HG02943 (cell line): ENCODE measurements around the gene OOEP.
"Not testable (repeated sequence)": the region's sequence is repeated elsewhere in the genome, so short reads cannot be mapped to it uniquely, and the experiment has no call there.

Experiments
- ATAC-seq: cut with Tn5 transposase; IDR thresholded peaks from one replicate; pipeline ENCODE4 v1.9.1; 2021; ENCODE audit warnings: mild to moderate bottlenecking, low read depth, moderate library complexity; ENCODE audit not compliant: unreplicated experiment

Gene OOEP

DNA sequence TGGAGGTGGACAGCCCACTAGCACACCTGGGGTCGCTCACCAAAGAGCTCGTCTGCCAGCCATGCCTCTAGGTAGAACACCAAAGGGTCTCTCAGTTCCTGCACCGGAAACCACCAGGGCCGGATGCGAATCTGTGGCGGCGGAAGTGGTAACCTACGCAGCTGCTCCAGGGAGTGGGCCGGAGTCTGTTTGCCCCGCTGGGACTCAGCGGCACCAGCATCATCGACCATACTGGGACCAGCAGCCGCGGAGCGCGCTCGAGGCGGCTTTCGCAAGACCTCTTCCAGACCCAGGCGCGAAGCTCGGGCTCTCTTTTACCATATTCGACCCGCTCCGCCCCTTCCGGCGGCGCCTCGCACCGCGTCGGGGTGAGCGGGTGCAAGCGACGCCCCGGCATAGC, at the start of gene OOEP:
Gene OOEP, minus strand, starts transcription at position 335 of the 400 bp plus-strand sequence. Its CDS starts 105 bp downstream, at position 230.
- no peak for ATAC-seq

DNA sequence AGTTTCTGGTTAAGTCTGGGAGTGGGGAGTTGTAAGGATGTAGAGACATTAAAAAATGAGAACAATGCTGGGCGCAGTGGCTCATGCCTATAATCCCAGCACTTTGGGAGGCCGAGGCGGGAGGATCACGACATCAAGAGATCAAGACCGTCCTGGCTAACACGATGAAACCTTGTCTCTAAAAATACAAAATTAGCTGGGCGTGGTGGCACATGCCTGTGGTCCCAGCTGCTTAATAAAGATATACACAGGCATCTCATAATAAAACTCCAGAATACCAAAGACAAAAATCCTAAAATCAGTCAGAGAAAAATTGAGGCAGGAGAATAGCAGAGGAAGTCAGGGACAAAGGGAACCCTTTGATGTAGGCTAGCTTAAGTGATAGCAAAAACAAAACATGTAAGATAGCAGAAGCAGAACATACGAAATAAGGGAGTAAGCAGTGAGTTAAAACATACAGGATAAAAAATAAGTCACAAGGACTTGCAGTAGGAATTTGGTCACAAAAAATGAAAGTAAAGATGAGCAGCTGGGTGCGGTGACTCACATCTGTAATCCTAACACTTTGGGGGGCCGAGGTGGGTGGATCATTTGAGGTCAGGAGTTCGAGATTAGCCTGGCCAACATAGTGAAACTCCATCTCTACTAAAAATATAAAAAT, 48.5 kb upstream of the OOEP start:
- ATAC-seq = no peak

DNA sequence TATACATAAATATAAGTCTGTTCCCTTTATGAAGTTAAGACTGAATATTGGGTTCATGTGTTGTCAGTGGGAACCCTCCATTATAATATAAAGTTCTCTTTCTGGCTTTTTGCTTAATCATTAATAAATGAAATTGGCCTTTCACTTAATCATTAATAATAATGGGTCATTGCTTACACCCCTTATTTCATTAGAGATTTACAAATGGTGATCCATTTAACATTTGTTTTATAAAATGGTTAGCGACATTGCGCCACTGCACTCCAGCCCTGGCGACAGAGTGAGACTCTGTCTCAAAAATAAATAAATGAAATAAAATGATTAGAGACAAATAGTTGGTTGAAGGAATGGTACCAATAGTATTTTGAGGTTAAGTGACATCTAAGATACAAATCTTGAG, 43.4 kb upstream of the OOEP start:
- no peak for ATAC-seq

DNA sequence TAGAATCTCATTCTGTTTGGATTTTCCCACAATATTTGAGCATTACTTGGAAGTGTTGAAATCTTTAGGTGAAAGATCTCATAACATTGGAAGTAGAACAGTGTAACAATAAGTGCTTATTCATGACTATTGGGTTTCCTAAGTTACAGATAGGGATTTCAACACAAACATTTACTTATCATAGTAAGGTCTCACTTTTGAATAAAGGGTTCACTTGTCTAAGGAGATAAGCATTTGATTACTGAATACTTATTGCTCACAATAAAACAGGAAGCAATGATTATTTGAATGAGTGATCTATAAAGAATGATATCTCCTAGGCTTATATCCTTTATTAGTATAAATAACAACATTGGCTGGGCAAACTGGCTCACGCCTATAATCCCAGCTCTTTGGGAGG, 39.7 kb upstream of the OOEP start:
- no peak for ATAC-seq

DNA sequence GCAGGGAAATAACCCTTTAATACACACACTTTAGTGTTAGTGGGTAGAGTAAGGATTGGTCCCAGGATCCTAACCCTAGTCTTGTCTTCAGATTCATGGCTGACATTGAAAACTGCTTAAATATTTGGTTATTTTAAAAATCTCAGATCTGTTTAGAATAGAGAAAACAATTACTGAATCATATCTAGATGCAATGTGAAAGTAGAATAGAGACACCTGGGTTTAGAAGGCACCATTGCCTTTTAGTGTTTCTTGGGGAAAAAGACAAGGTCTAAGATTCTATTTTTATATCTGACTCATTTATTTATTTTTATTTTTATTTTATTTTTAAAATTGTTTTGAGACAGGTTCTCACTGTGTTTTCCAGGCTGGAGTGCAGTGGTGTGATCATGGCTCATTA, 31.0 kb upstream of the OOEP start:
- no peak for ATAC-seq

DNA sequence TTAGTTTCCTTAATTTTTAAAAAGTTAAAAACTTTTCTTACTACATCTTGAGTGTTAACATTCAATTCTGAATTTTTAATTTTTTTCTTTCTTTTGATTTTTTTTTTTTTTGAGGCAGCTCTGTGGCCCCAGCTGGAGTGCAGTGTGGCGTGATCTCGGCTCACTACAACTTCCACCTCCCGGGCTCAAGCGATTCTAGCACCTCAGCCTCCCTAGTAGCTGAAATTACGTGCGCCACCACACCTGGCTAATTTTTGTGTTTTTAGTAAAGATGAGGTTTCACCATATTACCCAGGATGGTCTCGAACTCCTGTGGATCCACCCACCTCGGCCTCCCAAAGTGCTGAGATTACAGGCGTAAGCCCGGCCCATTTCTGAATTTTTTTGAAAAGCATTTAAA, 26.2 kb upstream of the OOEP start:
- ATAC-seq = no peak

DNA sequence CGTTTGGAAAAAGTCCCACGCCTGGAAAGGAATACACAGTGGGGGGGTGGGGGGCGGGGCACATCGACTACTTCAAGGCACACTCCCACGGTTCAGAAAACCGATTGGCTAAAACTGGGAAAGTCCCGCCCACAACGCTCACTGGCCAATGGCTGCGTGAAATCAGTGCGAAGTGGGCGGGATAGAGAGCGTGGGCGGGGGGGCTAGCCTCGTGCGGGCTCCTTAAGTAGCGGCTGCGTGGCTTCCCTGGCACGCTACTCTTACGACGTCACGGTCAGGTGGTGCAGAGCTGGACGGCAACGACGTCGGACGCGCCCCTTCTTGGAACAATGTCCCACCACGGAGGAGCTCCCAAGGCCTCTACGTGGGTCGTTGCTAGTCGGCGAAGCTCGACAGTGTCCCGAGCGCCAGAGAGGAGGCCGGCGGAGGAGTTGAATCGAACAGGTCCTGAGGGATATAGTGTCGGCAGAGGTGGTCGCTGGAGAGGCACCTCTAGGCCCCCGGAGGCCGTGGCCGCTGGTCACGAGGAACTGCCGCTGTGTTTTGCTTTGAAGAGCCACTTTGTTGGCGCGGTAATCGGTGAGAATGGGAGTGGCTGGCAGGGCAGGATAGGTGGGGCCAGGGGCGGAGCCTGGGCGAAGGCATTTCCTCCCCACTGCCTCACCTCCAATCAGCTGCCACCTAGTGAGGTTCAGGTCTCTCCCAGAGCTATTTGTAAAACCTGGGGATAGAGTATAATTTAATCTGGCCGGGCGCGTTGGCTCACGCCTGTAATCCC, 25.1 kb upstream of the OOEP start, which contains the start of gene DDX43:
Gene DDX43, plus strand, starts transcription at position 252 of the 778 bp plus-strand sequence. Its CDS starts 78 bp downstream, at position 330.
- no peak for ATAC-seq

DNA sequence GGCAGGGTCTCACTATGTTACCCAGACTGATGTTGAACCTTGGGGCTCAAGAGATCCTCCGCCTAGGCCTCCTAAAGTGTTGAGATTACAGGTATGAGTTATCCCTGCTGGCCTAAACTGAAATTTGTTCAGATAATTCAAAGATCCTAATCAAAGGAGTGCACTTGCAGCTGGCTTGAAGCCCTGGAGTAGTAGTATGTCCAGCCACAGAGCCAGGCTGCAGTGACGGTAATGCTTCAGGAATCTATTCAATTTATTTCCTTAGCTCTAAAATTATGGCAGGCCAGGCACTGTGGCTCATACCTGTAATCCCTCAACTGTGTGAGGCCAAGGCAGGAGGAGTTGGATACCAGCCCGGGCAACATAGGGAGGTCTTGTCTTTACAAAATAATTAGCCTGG, 23.6 kb upstream of the OOEP start:
- ATAC-seq = no peak

DNA sequence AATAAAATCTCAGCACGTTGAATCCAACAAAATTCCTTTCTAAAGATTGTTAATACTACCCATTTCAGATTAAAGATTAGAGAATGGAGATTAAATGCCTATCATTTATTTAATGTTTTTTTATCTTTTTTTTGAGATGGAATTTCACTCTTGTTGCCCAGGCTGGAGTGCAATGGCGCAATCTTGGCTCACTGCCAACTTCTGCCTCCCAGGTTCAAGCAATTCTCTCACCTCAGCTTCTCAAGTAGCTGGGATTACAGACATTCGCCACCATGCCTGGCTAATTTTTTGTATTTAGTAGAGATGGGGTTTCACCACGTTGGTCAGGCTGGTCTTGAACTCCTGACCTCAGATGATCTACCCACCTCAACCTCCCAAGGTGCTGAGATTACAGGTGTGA, 22.5 kb upstream of the OOEP start:
- not testable (repeated sequence) for ATAC-seq

DNA sequence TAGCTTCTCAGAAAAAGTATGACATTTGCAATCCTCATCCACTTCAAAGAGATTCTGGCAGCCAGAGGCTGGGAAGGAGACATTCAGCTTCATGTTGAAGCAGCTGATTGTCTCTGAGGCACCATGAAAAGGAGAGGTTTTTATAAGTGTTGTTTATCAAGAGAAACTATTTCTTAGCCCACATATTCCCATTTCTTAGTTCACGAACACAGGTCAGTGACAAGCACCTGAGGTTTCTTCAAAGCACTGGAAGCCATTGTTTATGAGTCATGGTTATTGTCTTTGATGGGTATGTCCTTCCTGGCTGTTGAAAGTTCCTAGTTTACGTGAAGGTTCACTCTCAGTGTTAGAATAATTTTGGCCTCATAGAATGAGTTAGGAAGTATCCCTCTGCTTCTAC, 22.0 kb upstream of the OOEP start:
- ATAC-seq = no peak

DNA sequence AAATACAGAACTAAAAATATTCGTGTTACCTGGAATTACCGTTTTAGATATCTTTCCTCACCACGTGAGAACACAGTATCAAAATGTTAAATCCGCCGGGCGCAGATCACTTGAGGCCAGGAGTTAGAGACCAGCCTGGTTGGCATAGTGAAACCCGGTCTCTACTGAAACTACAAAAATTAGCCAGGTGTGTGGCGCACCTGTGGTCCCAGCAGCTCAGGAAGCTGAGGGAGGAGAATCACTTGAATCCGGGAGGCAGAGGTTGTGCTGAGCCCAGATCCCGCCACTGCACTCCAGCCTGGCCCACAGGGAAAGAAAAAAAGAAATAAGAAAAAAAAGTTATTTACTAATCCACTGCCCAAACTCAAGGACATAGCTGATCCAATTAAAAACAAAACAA, 20.2 kb upstream of the OOEP start:
- ATAC-seq = no peak

DNA sequence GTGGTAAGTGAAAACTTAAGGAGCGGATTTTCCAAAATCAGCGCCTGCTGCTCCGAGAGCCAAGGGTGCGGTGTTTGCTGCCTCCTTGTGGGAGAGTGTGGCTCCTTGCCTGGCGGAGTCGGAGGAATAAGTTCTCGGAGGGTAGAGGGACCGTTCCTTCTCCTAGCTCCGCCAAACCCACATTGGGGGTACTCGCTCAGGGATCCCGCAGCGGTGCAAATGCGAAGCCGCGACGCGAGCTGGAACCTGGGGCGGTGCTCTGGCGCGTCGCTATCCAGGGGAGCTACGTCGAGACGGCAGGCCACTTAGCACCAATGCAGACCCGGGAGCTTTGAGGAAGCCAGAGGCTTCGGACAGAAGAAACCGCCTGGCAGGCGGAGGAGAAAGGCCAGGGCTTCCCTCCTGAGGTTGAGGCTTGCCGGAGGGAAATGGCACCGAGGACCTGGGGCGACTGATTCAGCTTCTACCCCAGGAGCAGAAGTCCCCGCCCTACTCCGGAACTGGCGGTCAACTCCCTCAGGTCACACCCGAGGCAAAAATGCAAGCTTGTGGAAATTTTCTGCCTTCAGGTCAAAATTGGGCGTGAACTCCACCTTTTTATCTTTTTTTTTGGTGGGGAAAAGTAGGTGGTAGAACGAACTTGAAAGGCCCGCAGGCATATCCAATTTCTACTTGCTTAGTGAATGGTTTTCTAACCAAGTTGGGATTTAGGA, 19.3 kb upstream of the OOEP start:
- peak; percentile 83 for ATAC-seq

DNA sequence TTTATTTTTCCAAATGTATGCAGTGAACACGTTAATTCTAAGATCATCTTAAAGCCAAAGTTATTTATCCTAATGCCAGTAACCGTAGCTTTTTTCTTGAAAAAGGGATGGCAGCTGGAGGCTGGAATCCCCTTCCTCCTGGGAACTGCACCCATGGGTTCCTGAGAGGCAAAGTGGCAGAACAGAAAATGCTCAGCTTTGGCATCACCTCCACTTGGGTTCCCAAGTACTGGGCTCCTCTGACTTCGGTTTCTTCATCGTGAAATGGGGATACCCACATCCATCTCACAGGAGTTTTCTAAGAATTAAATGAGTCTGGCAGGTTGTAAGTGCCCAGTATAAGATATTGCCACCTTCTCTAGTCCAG, 18.7 kb upstream of the OOEP start:
- ATAC-seq = no peak

DNA sequence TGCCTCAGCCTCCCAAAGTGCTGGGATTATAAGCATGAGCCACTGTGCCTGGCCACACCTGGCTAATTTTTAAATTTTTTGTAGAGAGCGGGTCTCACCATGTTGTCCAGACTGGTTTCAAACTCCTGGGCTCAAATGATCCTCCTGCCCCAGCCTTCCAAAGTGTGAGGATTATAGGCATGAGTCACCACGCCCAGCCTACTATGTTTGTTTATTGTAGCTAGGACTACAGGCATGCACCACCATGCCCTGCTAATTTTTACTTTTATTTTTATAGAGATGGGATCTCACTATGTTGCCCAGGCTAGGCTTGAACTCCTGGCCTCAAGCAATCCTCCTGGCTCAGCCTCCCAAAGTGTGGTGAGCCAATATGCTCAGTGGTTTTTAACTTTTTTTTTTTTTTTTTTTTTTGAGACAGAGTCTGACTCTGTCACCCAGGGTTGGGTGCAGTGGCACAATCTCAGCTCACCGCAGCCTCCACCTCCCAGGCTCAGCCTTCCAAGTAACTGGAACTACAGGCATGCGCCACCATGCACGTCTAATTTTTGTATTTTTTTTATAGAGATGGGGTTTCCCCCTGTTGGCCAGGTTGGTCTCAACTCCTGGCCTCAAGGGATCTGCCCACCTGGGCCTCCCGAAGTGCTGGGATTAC, 12.9 kb upstream of the OOEP start:
- ATAC-seq = no peak

DNA sequence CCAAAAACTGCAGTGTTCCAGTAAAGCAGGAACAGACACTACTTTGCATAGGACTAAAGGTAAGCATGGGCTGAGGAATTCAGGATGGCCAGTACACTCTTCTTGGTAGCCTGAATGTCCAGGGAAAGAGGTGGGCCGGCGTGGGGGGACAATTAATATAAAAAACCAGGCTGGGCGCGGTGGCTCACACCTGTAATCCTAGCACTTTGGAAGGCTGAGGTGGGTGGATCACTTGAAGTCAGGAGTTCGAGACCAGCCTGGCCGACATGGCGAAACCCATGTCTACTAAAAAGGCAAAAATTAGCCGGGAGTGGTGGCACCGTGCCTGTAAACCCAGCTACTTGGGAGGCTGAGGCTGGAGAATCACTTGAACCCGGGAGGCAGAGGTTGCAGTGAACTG, 11.8 kb upstream of the OOEP start:
- ATAC-seq = not testable (repeated sequence)

DNA sequence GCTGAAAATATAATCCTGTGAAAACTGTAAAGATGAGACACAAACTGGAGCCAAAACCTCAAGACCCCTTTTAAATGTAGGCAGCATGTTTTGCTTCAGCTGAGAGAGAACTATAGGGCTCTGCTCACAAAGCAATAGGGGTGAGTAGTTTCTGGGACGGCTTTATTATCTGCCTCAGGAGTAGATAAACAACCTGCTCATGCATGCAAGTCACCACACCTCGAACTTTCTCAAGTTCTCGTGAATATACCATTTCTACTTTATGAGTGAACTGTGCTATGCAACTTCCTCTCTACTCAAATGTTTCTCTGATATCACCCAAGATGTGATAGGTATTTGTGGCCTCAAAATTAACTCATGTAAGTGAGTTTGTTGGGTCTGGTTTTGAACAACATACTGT, 7.5 kb upstream of the OOEP start:
- no peak for ATAC-seq

DNA sequence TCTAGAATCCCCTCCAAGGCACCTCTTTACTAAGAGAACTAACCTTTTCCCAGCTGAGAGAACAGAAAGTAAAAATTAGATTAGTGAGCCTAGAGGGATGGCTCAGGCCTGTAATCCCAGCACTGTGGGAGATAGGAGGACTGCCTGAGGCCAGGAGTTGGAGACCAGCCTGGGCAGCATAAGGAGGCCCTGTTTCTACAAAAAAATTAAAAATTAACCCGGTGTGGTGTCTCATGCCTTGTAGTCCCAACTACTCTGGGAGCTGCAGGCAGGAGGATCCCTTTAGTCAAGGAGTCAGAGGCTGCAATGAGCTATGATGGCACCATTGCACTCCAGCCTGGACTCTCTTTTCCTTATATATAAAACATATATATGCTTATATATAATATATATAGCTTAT, 5.5 kb upstream of the OOEP start:
- no peak for ATAC-seq

DNA sequence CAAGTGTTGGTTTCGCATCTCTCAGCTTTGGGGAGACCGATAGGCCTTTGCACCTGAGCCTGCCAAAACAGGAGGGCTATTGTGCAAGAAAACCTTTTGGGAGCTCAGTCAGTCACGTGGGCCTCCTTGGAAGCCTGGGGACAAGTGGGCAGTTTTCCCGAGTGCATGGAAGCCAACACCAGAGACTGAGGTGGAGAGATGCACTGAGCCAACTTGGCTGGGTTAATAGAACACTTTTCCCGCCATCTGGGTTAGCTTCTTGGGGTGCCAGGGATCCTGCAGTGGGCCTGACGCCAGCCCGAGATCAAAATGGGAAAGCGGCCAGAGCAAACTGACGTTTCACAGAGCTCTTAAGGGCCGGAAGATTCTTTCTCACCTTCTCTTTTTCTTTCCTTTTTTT, 2.8 kb upstream of the OOEP start:
- no peak for ATAC-seq

DNA sequence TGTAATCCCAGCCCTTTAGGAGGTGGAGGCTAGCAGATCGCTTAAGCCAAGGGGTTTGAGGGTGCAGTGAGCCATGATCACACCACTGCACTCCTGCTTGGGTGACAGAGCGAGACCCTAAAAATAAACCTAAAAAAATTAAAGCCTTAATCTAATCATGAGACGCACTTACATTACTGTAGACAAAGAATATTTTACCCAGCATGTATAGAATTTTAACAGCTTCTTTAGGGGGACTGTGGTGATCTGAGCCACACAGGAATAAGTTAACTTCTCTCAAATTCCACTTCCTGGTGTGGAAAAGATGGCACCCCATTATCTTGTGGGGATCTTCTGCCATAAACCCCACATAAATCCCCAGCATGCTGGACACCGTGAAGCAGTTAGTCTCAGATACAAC, 2.3 kb upstream of the OOEP start:
- no peak for ATAC-seq

DNA sequence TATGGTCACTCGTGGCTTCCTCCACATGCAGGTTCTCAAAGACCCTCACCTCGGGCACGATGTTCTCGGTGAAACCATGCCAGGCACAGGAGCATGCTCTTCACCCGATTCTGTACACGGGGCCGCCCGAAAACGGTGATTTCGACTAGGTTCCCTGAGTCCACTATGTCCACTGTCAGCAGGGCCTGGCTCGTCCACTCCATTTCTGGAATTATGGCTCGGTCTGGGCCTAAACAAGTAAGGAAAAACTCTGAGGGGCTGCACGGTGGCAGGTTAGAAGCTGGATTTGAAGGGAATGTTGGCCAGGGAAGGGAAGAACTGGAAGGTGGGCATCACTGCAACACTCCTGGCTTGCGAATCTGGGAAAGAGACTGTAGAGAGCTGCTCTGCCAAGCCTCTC, 540 bp downstream of the OOEP start:
- no peak for ATAC-seq

DNA sequence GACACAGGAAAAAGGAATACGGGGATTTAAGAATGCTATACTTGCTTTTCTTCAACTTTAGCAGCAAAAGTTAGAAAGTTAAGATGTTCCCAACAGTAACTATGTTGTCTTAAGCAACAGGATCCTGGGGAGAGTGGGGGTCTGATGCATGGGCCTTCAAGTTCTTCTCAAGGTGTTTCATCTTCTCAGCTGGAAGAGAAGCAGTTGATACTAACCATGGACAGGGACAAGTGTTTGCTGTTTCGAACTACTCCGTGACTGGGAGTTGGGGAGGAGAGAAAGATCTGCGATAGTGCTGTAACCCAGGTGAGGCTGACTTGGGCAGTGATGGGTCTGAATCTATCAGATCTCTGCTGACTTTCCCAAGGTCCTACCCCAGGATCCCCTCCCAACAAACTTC, 1.0 kb downstream of the OOEP start:
- ATAC-seq = no peak
